IMR-90 (cell line): Measurements from ENCODE around the gene FAM32A. TPM values are rescaled to one million over a fixed set of nuclear protein-coding genes. Genes with fewer than 3 reads are reported as not detected.

Experiments
- ATAC-seq: fragments of 200-7000 bp; cut with Tn5 transposase; 2 replicates; pipeline ENCODE4 v1.9.1; 2020; ENCODE audit warnings: low read depth, mild to moderate bottlenecking, moderate library complexity
- BruUV-seq: library from RNA; stranded (reverse); fragments of 400-500 nt; replicated peaks from 2 replicates; lab custom pipeline; 2021; lab: Mats Ljungman, UMichigan
- CTCF ChIA-PET: fragments of 300-600 bp; formaldehyde crosslinking; extraction: SDS; loops from one replicate; lab custom pipeline; 2021; ENCODE audit warnings: antibody characterized with exemption; lab: Yijun Ruan, JAX
- POLR2A ChIA-PET: fragments of 300-600 bp; sonication (Branson Sonifier 250); formaldehyde crosslinking; loops from one replicate; lab custom pipeline; 2022; ENCODE audit warnings: antibody characterized with exemption; ENCODE audit not compliant: unreplicated experiment; lab: Charles Lee
- DNase-seq: peaks from one replicate; pipeline ENCODE4 v3.0.0; 2013
- H2AFZ ChIP-seq: replicated peaks from 2 replicates; pipeline ENCODE3; 2013; ENCODE audit warnings: low read length, mild to moderate bottlenecking; ENCODE audit not compliant: poor library complexity
- H2AK5ac ChIP-seq: 2 replicates; pipeline ENCODE4 v1.6.1; 2013; ENCODE audit warnings: low read depth, low read length, inconsistent platforms
- H2AK9ac ChIP-seq: replicated peaks from 2 replicates; pipeline ENCODE3; 2013; ENCODE audit warnings: mild to moderate bottlenecking, low read depth, low read length, moderate library complexity; ENCODE audit not compliant: poor library complexity
- H2BK120ac ChIP-seq: 2 replicates; pipeline ENCODE4 v1.6.1; 2013; ENCODE audit warnings: low read depth, low read length, inconsistent platforms
- H2BK15ac ChIP-seq: 3 replicates; pipeline ENCODE4 v1.6.1; 2013; ENCODE audit warnings: low read depth, low read length, inconsistent platforms
- H2BK20ac ChIP-seq: 2 replicates; pipeline ENCODE4 v1.6.1; 2013; ENCODE audit warnings: low read depth, mild to moderate bottlenecking, inconsistent platforms, low read length, moderate library complexity
- H2BK5ac ChIP-seq: 2 replicates; pipeline ENCODE4 v1.6.1; 2013; ENCODE audit warnings: mild to moderate bottlenecking, low read depth, low read length, inconsistent platforms; ENCODE audit not compliant: poor library complexity, severe bottlenecking
- H3K14ac ChIP-seq: replicated peaks from 2 replicates; pipeline ENCODE4 v1.6.1; 2013; ENCODE audit warnings: low read depth, low read length, inconsistent platforms
- H3K18ac ChIP-seq: 2 replicates; pipeline ENCODE4 v1.6.1; 2013; ENCODE audit warnings: low read depth, low read length, control low read depth
- H3K23ac ChIP-seq: 2 replicates; pipeline ENCODE4 v1.6.1; 2013; ENCODE audit warnings: low read depth, low read length, inconsistent platforms
- H3K27ac ChIP-seq: 2 replicates; pipeline ENCODE4 v1.5.1; 2013; ENCODE audit warnings: mild to moderate bottlenecking, control low read depth, low read length; ENCODE audit not compliant: insufficient read depth
- H3K27me3 ChIP-seq: 2 replicates; pipeline ENCODE4 v1.6.1; 2013; ENCODE audit warnings: low read length; ENCODE audit not compliant: control insufficient read depth, insufficient read depth
- H3K36me3 ChIP-seq: 2 replicates; pipeline ENCODE4 v1.6.1; 2013; ENCODE audit warnings: low read length, mixed read lengths; ENCODE audit not compliant: control insufficient read depth, insufficient read depth
- H3K4ac ChIP-seq: 2 replicates; pipeline ENCODE4 v1.6.1; 2013; ENCODE audit warnings: low read depth, low read length, inconsistent platforms
- H3K4me1 ChIP-seq: 2 replicates; pipeline ENCODE4 v1.6.1; 2013; ENCODE audit warnings: low read length, mixed read lengths; ENCODE audit not compliant: control insufficient read depth, insufficient read depth
- H3K4me2 ChIP-seq: 2 replicates; pipeline ENCODE4 v1.6.1; 2013; ENCODE audit warnings: low read depth, mild to moderate bottlenecking, control low read depth, low read length, moderate library complexity
- H3K4me3 ChIP-seq: 2 replicates; pipeline ENCODE4 v1.5.1; 2013; ENCODE audit warnings: low read depth, mild to moderate bottlenecking, control low read depth, low read length, moderate library complexity; ENCODE audit not compliant: insufficient read depth
- H3K56ac ChIP-seq: 2 replicates; pipeline ENCODE4 v1.6.1; 2013; ENCODE audit warnings: low read length, inconsistent platforms; ENCODE audit not compliant: insufficient read depth; ENCODE audit errors: extremely low read depth
- H3K79me1 ChIP-seq, 2 experiments: 2 replicates each; pipeline ENCODE4 v1.6.1; 2013; ENCODE audit warnings: low read length in 2 of 2, inconsistent platforms in 1 of 2, low read depth in 1 of 2
- H3K9ac ChIP-seq: 2 replicates; pipeline ENCODE4 v1.6.1; 2013; ENCODE audit warnings: low read depth, low read length, control low read depth
- H3K9me1 ChIP-seq: 2 replicates; pipeline ENCODE4 v1.6.1; 2013; ENCODE audit warnings: low read length, inconsistent platforms; ENCODE audit not compliant: insufficient read depth
- H3K9me3 ChIP-seq: 2 replicates; pipeline ENCODE4 v1.6.1; 2013; ENCODE audit warnings: low read length; ENCODE audit not compliant: control insufficient read depth, insufficient read depth
- H4K20me1 ChIP-seq: 2 replicates; pipeline ENCODE4 v1.6.1; 2013; ENCODE audit warnings: low read length, inconsistent platforms; ENCODE audit not compliant: insufficient read depth
- H4K5ac ChIP-seq: 2 replicates; pipeline ENCODE4 v1.6.1; 2013; ENCODE audit warnings: mild to moderate bottlenecking, low read depth, low read length, control low read depth
- H4K8ac ChIP-seq, 2 experiments: 2 replicates each; pipeline ENCODE4 v1.6.1; 2013; ENCODE audit warnings: low read depth in 2 of 2, low read length in 2 of 2, control low read depth in 1 of 2, inconsistent platforms in 1 of 2
- H4K91ac ChIP-seq: 2 replicates; pipeline ENCODE4 v1.6.1; 2013; ENCODE audit warnings: low read depth, low read length, inconsistent platforms; ENCODE audit not compliant: insufficient read depth
- MAZ ChIP-seq: IDR thresholded peaks from 2 replicates; pipeline ENCODE4 v1.6.1; 2012; ENCODE audit warnings: low read depth, mild to moderate bottlenecking, low read length, improper control_type of control experiment, moderate library complexity, borderline replicate concordance
- RAD21 ChIP-seq: IDR thresholded peaks from 2 replicates; pipeline ENCODE4 v1.6.1; 2012; ENCODE audit warnings: low read length, improper control_type of control experiment
- RCOR1 ChIP-seq: IDR thresholded peaks from 2 replicates; pipeline ENCODE4 v1.6.1; 2012; ENCODE audit warnings: mild to moderate bottlenecking, low read length, improper control_type of control experiment; ENCODE audit not compliant: insufficient replicate concordance
- WGBS, 2 experiments: methylation state at CpG; one replicate each; pipeline versions ENCODE4 v1.1.5 to v1.1.7; 2013; ENCODE audit warnings: missing lambda C conversion rate in 2 of 2; ENCODE audit not compliant: insufficient read length in 1 of 2; ENCODE audit errors: extremely low coverage in 2 of 2; 5-methylcytosine and 5-hydroxymethylcytosine counted together
- dilution Hi-C: fragments of 300-500 bp; cut with HindIII; formaldehyde crosslinking; loops from one replicate; pipeline ENCODE4 v1.14.3; 2018; ENCODE audit warnings: low sequenced_read_pairs; ENCODE audit not compliant: unreplicated experiment
- in situ Hi-C: fragments of 300-500 bp; cut with MboI; formaldehyde crosslinking; loops from 3 replicates; pipeline ENCODE4 v1.14.3; 2019; ENCODE audit warnings: low sequenced_read_pairs, inconsistent platforms, mixed read lengths
- intact Hi-C: fragments of 100-400 bp; cut with micrococcal nuclease; formaldehyde crosslinking; loops from 2 replicates; pipeline ENCODE4 v1.10.0; 2022
- microRNA-seq, 2 experiments: library from miRNA; stranded (forward) in 1 of 2; unstranded in 1 of 2; fragments of 10-50 nt in 1 of 2; fragments of <30 nt in 1 of 2; gene quantifications in 1 of 2; microRNA quantifications in 1 of 2; one replicate each; pipeline versions ENCODE3 to v1.1.0; 2013 to 2020; ENCODE audit not compliant: insufficient read depth in 1 of 2, insufficient read length in 1 of 2, unreplicated experiment in 1 of 2
- polyA plus RNA-seq, 3 experiments: library from polyadenylated mRNA; depleted of rRNA; stranded (reverse); fragments of >200 nt; gene quantifications; 2 replicates each; pipeline ENCODE4 v1.2.3, GENCODE V29; 2012; ENCODE audit warnings: low replicate concordance in 1 of 3
- small RNA-seq, 5 experiments: library from RNA; depleted of rRNA; stranded (forward); fragments of <200 nt; gene quantifications; one replicate each; pipeline ENCODE3, GENCODE V24; 2012
- total RNA-seq: library from RNA; depleted of rRNA; stranded (reverse); fragments of >200 nt; gene quantifications from 2 replicates; pipeline ENCODE4 v1.2.3, GENCODE V29; 2012; rRNA removed
- TF ChIP-seq, protein P1 (sequence below): conservative IDR thresholded peaks from 2 replicates; pipeline ENCODE4 v1.5.1; 2012; ENCODE audit warnings: mild to moderate bottlenecking, low read depth, low read length, improper control_type of control experiment

FAM32A gene
- total and polyA plus RNA-seq, 2 of the 4 experiments (the other 2 are of a cell fraction), result 99.5 to 130 TPM

- Histone ChIP-seq H2BK120ac (no peak overlapping the region), H3K79me1 (peaks cover 7 to 15% of the 10 kb centered on the region in 2 experiments; a peak in 2 of 4 replicates), H3K18ac (no peak overlapping the region), H3K36me3 (peaks cover 48% of the 10 kb centered on the region), H3K14ac (no peak overlapping the region), H2AK5ac (no peak overlapping the region), H3K9me3 (no peaks in the 10 kb centered on the region), H3K4me1 (no peaks in the 10 kb centered on the region), H3K9ac (no peak overlapping the region), H4K8ac (no peak overlapping the region), H4K20me1 (peaks cover 5% of the 10 kb centered on the region; the same call in 1 of the 2 replicates), H2AK9ac (no peak overlapping the region), H3K4ac (no peak overlapping the region), H4K5ac (no peak overlapping the region), H4K91ac (no peak overlapping the region), H2BK5ac (no peak overlapping the region), H2AFZ (no peak overlapping the region), H3K4me2 (no peak overlapping the region), H3K4me3 (no peak overlapping the region), H3K27ac (no peak overlapping the region), H3K56ac (no peak overlapping the region), H2BK15ac (no peak overlapping the region), H2BK20ac (no peak overlapping the region), H3K9me1 (no peaks in the 10 kb centered on the region), H3K27me3 (no peaks in the 10 kb centered on the region), H3K23ac (no peak overlapping the region)
- no peak for DNase-seq
- CTCF ChIA-PET, result no interaction called here
- no peak for TF ChIP-seq MAZ
- no peak for TF ChIP-seq RAD21
- no peak for TF ChIP-seq RCOR1
- TF ChIP-seq, protein P1, sequence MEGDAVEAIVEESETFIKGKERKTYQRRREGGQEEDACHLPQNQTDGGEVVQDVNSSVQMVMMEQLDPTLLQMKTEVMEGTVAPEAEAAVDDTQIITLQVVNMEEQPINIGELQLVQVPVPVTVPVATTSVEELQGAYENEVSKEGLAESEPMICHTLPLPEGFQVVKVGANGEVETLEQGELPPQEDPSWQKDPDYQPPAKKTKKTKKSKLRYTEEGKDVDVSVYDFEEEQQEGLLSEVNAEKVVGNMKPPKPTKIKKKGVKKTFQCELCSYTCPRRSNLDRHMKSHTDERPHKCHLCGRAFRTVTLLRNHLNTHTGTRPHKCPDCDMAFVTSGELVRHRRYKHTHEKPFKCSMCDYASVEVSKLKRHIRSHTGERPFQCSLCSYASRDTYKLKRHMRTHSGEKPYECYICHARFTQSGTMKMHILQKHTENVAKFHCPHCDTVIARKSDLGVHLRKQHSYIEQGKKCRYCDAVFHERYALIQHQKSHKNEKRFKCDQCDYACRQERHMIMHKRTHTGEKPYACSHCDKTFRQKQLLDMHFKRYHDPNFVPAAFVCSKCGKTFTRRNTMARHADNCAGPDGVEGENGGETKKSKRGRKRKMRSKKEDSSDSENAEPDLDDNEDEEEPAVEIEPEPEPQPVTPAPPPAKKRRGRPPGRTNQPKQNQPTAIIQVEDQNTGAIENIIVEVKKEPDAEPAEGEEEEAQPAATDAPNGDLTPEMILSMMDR, result no peak
- 85% methylated on average over 9 of the region's 21 CpGs; no CpG with 5 or more reads in 1 of the 2 experiments for WGBS, 2 experiments
- dilution Hi-C loops (no loop called here), intact Hi-C loops (no loop called here), in situ Hi-C loops (no loop called here)
- POLR2A ChIA-PET, result no interaction called here
- BruUV-seq, result no TSS peak
- ATAC-seq, result no peak
Measured at GRCh38 chr19:16235811-16236652, 50.8 kb downstream of the FAM32A start.

Small RNAs within 50 kb of the gene (microRNA-seq; reads per million reads assigned to microRNA genes)
- gene RF00017 (ENCODE audit: insufficient read depth, insufficient read length), result not detected

Small RNAs within 50 kb of the gene (small RNA-seq; reads per million reads assigned to genes)
- gene RF00017, result 0 reads per million in 5 experiments

Other genes with a start within 250 kb of the FAM32A start
- gene OR10H4, start 236.4 kb upstream of the FAM32A start, total RNA-seq, result not detected in 2 replicates
- not detected in 2 replicates for gene OR10H4, start 236.4 kb upstream of the FAM32A start, polyA plus RNA-seq (2012; rRNA removed)
- 1,075 and 1,562 TPM in 2 replicates for gene TPM4, start 108.9 kb upstream of the FAM32A start, total RNA-seq
- gene TPM4, start 108.9 kb upstream of the FAM32A start, polyA plus RNA-seq (2012; rRNA removed), result 1,160 and 1,218 TPM in 2 replicates
- gene RAB8A, start 73.5 kb upstream of the FAM32A start, total RNA-seq, result 135 and 158 TPM in 2 replicates
- 61.8 and 64.5 TPM in 2 replicates for gene RAB8A, start 73.5 kb upstream of the FAM32A start, polyA plus RNA-seq (2012; rRNA removed)
- gene HSH2D, start 41.7 kb upstream of the FAM32A start, total RNA-seq, result not detected in 2 replicates
- not detected in 2 replicates for gene HSH2D, start 41.7 kb upstream of the FAM32A start, polyA plus RNA-seq (2012; rRNA removed)
- gene CIB3, start 11.9 kb upstream of the FAM32A start, total RNA-seq, result not detected in 2 replicates
- not detected in 2 replicates for gene CIB3, start 11.9 kb upstream of the FAM32A start, polyA plus RNA-seq (2012; rRNA removed)
- gene AP1M1, start 12.5 kb downstream of the FAM32A start, total RNA-seq, result 85.1 and 85.8 TPM in 2 replicates
- gene AP1M1, start 12.5 kb downstream of the FAM32A start, polyA plus RNA-seq (2012; rRNA removed), result 97.4 and 99.1 TPM in 2 replicates
- gene KLF2, start 139.4 kb downstream of the FAM32A start, total RNA-seq, result 1.1 and 3.3 TPM in 2 replicates
- 34.4 and 38.9 TPM in 2 replicates for gene KLF2, start 139.4 kb downstream of the FAM32A start, polyA plus RNA-seq (2012; rRNA removed)